WTC11 (cell line): ENCODE data around the gene SLC9A3. TPM values are rescaled to one million over a fixed set of nuclear protein-coding genes. Genes with fewer than 3 reads are reported as not detected.

Experiments used
- ATAC-seq: fragments of 200-7000 bp; cut with Tn5 transposase; 2 replicates; pipeline ENCODE4 v1.10.0; 2021; ENCODE audit warnings: mild to moderate bottlenecking, moderate library complexity
- CTCF ChIA-PET: fragments of 300-600 bp; sonication (Branson Sonifier 250); formaldehyde crosslinking; loops from one replicate; lab custom pipeline; 2021; ENCODE audit warnings: antibody characterized with exemption; lab: Charles Lee
- POLR2A ChIA-PET: fragments of 350-600 bp; sonication (Branson Sonifier 250); formaldehyde crosslinking; loops from one replicate; lab custom pipeline; 2021; ENCODE audit warnings: antibody characterized with exemption; lab: Charles Lee
- DNase-seq: peaks from one replicate; pipeline ENCODE4 v3.0.0; 2021; ENCODE audit warnings: low spot score
- H3K27ac Mint-ChIP-seq: 2 replicates; pipeline ENCODE4 v1.8.0; 2021; ENCODE audit warnings: mixed read lengths
- H3K27me3 Mint-ChIP-seq: 2 replicates; pipeline ENCODE4 v1.8.0; 2021; ENCODE audit warnings: low read depth, mild to moderate bottlenecking, moderate library complexity, mixed read lengths
- H3K36me3 Mint-ChIP-seq: 2 replicates; pipeline ENCODE4 v1.8.0; 2021; ENCODE audit warnings: mixed read lengths
- H3K4me1 Mint-ChIP-seq: 2 replicates; pipeline ENCODE4 v1.8.0; 2022; ENCODE audit warnings: mixed read lengths
- H3K4me3 Mint-ChIP-seq: 2 replicates; pipeline ENCODE4 v1.8.0; 2021; ENCODE audit warnings: mild to moderate bottlenecking, moderate library complexity, mixed read lengths
- H3K9me3 Mint-ChIP-seq: 2 replicates; pipeline ENCODE4 v1.8.0; 2021; ENCODE audit warnings: mixed read lengths
- GABPB1 ChIP-seq: sonication (generic); formaldehyde crosslinking; IDR thresholded peaks from 2 replicates; pipeline ENCODE4 v1.8.1; 2023; ENCODE audit warnings: mild to moderate bottlenecking, missing genetic modification reagents
- GRHL2 ChIP-seq: fragments of 250-450 bp; sonication (Bioruptor Pico); IDR thresholded peaks from 2 replicates; pipeline ENCODE4 v1.8.0; 2022; ENCODE audit warnings: mild to moderate bottlenecking, moderate library complexity; ENCODE audit not compliant: insufficient replicate concordance, severe bottlenecking
- NFE2L1 ChIP-seq: sonication (generic); formaldehyde crosslinking; IDR thresholded peaks from 2 replicates; pipeline ENCODE4 v1.8.1; 2023; ENCODE audit warnings: missing genetic modification reagents
- NR1H2 ChIP-seq: sonication (generic); formaldehyde crosslinking; IDR thresholded peaks from 2 replicates; pipeline ENCODE4 v1.9.0; 2021; ENCODE audit warnings: mild to moderate bottlenecking, moderate library complexity, missing genetic modification reagents
- NR2C2 ChIP-seq: sonication (generic); formaldehyde crosslinking; IDR thresholded peaks from 2 replicates; pipeline ENCODE4 v1.8.0; 2022; ENCODE audit warnings: mild to moderate bottlenecking, missing genetic modification reagents
- TCF7 ChIP-seq: sonication (generic); formaldehyde crosslinking; IDR thresholded peaks from 2 replicates; pipeline ENCODE4 v1.8.0; 2022; ENCODE audit warnings: mild to moderate bottlenecking, low read depth, missing genetic modification reagents, moderate library complexity
- TP53 ChIP-seq: sonication (generic); formaldehyde crosslinking; IDR thresholded peaks from 2 replicates; pipeline ENCODE4 v1.8.1; 2023; ENCODE audit warnings: mild to moderate bottlenecking, missing genetic modification reagents
- ZBTB21 ChIP-seq: sonication (generic); formaldehyde crosslinking; IDR thresholded peaks from 2 replicates; pipeline ENCODE4 v1.8.1; 2023; ENCODE audit warnings: mild to moderate bottlenecking, missing genetic modification reagents, borderline replicate concordance
- total RNA-seq: library from RNA; stranded (reverse); gene quantifications from 3 replicates; pipeline ENCODE4 v1.2.3, GENCODE V29; 2021
- TF ChIP-seq, protein P1 (sequence below): sonication (generic); formaldehyde crosslinking; IDR thresholded peaks from 2 replicates; pipeline ENCODE4 v1.8.0; 2022; ENCODE audit warnings: mild to moderate bottlenecking, missing genetic modification reagents
- TF ChIP-seq, protein P2 (sequence below): sonication (generic); formaldehyde crosslinking; IDR thresholded peaks from 2 replicates; pipeline ENCODE4 v1.8.1; 2023; ENCODE audit warnings: mild to moderate bottlenecking, missing genetic modification reagents, moderate library complexity
- TF ChIP-seq, protein P3 (sequence below): fragments of 200-600 bp; IDR thresholded peaks from 2 replicates; pipeline ENCODE4 v1.8.0; 2022; ENCODE audit warnings: antibody characterized with exemption
- TF ChIP-seq, protein P4 (sequence below): sonication (generic); formaldehyde crosslinking; IDR thresholded peaks from 2 replicates; pipeline ENCODE4 v1.8.0; 2023; ENCODE audit warnings: mild to moderate bottlenecking, missing genetic modification reagents

SLC9A3 gene
- total RNA-seq, 1 experiment from 2014 or later, result 1.6 TPM

DNA sequence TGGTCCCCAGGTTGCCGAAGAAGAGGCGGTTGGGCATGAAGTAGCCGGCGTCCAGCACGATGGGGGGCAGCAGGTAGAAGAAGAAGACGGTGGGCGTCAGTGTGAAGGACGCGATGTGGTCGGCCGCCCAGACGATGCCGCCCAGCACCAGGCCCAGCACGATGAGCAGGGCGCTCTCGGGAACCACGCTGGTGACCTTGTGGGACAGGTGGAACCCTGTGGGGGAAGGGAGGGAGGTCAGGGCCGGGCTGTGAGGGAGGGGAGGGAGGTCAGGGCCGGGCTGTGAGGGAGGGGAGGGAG lies 32.4 kb downstream of the SLC9A3 start:
- Mint-ChIP-seq H3K4me1 (peaks cover 15% of the 10 kb centered on the region), H3K4me3 (peak overlapping the region; percentile 56), H3K27me3 (peaks cover 78% of the 10 kb centered on the region), H3K36me3 (no peaks in the 10 kb centered on the region), H3K9me3 (no peaks in the 10 kb centered on the region), H3K27ac (no peak overlapping the region)
- CTCF ChIA-PET, result interaction anchor here (1.5 to 3.3 kb wide), 2 partner anchors 13 to 17 kb away, joined by 5 to 12 read pairs; no protein-coding TSS in a partner anchor
- DNase-seq, result peak; percentile 43
- POLR2A ChIA-PET, result no interaction called here
- no peak for ATAC-seq
- TF ChIP-seq NR2C2 (CRISPR knock-in tag) (0 out of 2 replicates have a peak, but pooled peaks have one; percentile 3), NFE2L1 (CRISPR knock-in tag) (no peak), GABPB1 (CRISPR knock-in tag) (no peak), NR1H2 (no peak)
- TF ChIP-seq, protein P1, sequence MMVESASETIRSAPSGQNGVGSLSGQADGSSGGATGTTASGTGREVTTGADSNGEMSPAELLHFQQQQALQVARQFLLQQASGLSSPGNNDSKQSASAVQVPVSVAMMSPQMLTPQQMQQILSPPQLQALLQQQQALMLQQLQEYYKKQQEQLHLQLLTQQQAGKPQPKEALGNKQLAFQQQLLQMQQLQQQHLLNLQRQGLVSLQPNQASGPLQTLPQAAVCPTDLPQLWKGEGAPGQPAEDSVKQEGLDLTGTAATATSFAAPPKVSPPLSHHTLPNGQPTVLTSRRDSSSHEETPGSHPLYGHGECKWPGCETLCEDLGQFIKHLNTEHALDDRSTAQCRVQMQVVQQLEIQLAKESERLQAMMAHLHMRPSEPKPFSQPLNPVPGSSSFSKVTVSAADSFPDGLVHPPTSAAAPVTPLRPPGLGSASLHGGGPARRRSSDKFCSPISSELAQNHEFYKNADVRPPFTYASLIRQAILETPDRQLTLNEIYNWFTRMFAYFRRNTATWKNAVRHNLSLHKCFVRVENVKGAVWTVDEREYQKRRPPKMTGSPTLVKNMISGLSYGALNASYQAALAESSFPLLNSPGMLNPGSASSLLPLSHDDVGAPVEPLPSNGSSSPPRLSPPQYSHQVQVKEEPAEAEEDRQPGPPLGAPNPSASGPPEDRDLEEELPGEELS (CRISPR knock-in tag), result no peak

DNA sequence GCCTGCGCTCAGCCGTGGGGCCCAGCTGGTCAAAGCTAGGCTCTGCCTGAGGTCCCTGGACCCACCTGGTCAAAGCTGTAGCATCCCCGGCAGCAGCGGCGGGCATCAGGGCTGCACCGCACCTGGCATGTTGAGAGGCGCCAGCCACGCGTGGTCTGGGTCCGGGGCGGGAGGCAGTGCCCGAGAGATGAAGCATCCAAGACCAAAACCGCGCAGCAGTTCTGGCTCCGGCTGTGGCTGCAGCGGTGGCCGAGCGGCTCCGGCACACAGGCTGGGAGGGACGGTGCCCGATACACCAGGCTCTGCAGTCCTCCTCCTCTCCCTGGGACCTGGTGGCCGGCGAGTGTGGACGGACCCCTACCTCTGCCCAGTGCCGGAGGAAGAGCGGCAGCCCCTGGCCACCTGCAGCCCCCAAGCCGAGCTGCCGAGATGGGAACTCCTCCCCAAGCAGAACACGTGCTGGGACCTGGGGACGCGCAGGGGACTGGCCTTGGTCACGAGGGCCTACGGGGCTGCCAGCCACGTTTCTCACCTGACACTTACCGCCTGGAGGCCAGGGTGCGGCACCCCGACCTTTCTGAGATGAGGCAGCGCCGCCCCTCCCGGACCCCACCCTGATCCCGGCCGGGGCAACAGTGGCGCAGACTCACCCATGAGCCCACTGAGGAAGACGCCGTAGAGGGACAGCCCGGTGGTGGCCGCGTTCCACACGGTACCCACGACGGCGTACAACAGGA lies 33.0 kb downstream of the SLC9A3 start:
- DNase-seq (no peak), ATAC-seq (no peak)
- Mint-ChIP-seq H3K36me3 (no peaks in the 10 kb centered on the region), H3K27ac (no peak overlapping the region), H3K4me1 (peaks cover 14% of the 10 kb centered on the region), H3K27me3 (peaks cover 76% of the 10 kb centered on the region), H3K9me3 (no peaks in the 10 kb centered on the region), H3K4me3 (peak overlapping the region; percentile 56)
- peak; percentile 51; the same call in 1 of the 2 replicates for TF ChIP-seq TP53 (CRISPR knock-in tag)
- TF ChIP-seq, protein P2, sequence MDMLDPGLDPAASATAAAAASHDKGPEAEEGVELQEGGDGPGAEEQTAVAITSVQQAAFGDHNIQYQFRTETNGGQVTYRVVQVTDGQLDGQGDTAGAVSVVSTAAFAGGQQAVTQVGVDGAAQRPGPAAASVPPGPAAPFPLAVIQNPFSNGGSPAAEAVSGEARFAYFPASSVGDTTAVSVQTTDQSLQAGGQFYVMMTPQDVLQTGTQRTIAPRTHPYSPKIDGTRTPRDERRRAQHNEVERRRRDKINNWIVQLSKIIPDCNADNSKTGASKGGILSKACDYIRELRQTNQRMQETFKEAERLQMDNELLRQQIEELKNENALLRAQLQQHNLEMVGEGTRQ, result peak; percentile 40; the same call in 1 of the 2 replicates
- TF ChIP-seq, protein P3, sequence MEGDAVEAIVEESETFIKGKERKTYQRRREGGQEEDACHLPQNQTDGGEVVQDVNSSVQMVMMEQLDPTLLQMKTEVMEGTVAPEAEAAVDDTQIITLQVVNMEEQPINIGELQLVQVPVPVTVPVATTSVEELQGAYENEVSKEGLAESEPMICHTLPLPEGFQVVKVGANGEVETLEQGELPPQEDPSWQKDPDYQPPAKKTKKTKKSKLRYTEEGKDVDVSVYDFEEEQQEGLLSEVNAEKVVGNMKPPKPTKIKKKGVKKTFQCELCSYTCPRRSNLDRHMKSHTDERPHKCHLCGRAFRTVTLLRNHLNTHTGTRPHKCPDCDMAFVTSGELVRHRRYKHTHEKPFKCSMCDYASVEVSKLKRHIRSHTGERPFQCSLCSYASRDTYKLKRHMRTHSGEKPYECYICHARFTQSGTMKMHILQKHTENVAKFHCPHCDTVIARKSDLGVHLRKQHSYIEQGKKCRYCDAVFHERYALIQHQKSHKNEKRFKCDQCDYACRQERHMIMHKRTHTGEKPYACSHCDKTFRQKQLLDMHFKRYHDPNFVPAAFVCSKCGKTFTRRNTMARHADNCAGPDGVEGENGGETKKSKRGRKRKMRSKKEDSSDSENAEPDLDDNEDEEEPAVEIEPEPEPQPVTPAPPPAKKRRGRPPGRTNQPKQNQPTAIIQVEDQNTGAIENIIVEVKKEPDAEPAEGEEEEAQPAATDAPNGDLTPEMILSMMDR, result no peak
- TF ChIP-seq, protein P4, sequence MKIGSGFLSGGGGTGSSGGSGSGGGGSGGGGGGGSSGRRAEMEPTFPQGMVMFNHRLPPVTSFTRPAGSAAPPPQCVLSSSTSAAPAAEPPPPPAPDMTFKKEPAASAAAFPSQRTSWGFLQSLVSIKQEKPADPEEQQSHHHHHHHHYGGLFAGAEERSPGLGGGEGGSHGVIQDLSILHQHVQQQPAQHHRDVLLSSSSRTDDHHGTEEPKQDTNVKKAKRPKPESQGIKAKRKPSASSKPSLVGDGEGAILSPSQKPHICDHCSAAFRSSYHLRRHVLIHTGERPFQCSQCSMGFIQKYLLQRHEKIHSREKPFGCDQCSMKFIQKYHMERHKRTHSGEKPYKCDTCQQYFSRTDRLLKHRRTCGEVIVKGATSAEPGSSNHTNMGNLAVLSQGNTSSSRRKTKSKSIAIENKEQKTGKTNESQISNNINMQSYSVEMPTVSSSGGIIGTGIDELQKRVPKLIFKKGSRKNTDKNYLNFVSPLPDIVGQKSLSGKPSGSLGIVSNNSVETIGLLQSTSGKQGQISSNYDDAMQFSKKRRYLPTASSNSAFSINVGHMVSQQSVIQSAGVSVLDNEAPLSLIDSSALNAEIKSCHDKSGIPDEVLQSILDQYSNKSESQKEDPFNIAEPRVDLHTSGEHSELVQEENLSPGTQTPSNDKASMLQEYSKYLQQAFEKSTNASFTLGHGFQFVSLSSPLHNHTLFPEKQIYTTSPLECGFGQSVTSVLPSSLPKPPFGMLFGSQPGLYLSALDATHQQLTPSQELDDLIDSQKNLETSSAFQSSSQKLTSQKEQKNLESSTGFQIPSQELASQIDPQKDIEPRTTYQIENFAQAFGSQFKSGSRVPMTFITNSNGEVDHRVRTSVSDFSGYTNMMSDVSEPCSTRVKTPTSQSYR (CRISPR knock-in tag), result peak; percentile 65; the same call in 1 of the 2 replicates
- TF ChIP-seq GRHL2 (CRISPR knock-in tag), result no peak
- TF ChIP-seq NR2C2 (CRISPR knock-in tag), result 0 out of 2 replicates have a peak, but pooled peaks have one; percentile 25
- POLR2A ChIA-PET, result no interaction called here
- CTCF ChIA-PET, result interaction anchor here (3.3 kb wide), 1 partner anchor 17 kb away, joined by 12 read pairs; no protein-coding TSS in a partner anchor

DNA sequence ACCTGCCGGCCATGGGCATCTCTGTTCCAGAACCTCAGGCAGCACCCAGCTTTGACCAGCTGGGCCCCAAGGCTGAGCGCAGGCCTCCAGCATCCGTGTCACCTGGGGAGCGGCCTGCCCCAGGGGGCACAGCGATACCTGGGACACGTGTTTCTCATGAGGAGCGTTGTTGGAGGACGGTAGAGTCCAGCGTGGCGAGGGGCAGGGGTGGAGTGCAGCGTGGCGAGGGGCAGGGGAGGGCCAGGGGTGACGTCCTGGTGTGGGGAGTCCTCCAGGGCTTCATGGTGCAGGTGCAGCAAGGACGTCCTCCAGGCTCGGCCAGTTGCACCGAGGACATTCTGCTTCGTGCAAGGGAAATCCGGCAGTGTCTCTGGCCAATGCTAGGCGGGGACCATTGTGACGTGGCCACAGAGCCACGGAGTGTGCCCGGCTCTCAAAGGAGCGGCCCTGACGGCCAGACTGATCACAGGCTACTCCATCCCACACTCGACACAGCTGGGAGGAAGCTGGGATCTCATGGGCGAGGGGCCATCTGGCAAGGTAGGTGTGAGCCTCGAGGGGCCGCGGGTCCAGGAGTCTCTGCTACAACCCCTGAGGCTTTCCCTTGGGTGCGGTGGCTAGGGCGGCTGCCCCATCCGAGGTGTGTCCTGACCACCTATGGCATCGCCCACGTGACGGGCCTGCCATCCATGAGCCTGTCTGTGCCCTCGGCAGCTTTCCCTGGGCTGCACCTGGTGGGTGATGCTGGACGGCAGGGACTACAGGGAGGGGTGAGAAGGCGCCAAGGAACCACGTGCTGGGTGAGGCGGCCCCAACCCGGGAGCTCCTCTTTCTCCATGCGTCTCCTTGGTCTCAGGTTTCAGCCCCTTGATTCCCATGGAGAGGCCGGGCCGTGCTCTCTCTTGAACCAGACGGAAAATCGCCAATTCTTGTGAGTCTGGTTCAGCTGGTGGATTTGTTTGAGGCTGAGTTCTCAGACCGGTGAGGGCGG lies 33.8 kb downstream of the SLC9A3 start:
- no peak for ATAC-seq

More for the DNA sequence above, 33.8 kb downstream of the SLC9A3 start:
- POLR2A ChIA-PET, result no interaction called here
- Mint-ChIP-seq H3K4me1 (peaks cover 9% of the 10 kb centered on the region), H3K27ac (no peak overlapping the region), H3K36me3 (no peaks in the 10 kb centered on the region), H3K27me3 (peaks cover 71% of the 10 kb centered on the region), H3K9me3 (no peaks in the 10 kb centered on the region), H3K4me3 (no peak overlapping the region)
- TF ChIP-seq TCF7 (CRISPR knock-in tag), result no peak
- TF ChIP-seq ZBTB21 (CRISPR knock-in tag), result 0 out of 2 replicates have a peak, but pooled peaks have one; percentile 12
- TF ChIP-seq, protein P2, result peak; percentile 54
- TF ChIP-seq TP53 (CRISPR knock-in tag), result no peak
- DNase-seq, result no peak
- CTCF ChIA-PET, result interaction anchor here (1.1 to 3.3 kb wide), 2 partner anchors 13 to 16 kb away, joined by 4 to 12 read pairs; no protein-coding TSS in a partner anchor
